Vagina (tissue), 2 donors: Measurements from ENCODE around the gene ACOXL. TPM values are rescaled to one million over a fixed set of nuclear protein-coding genes. Genes with fewer than 3 reads are reported as not detected.
A peak's percentile ranks its signal among the peaks of the same experiment; 100 is the strongest.
"Not testable (repeated sequence)": the region's sequence is repeated elsewhere in the genome, so short reads cannot be mapped to it uniquely, and the experiment has no call there.

Experiments
- DNase-seq, 2 donors: peaks; one replicate each; pipeline ENCODE4 v3.0.0-alpha.2; 2017; ENCODE audit errors: extremely low spot score in 2 of 2
- H3K27ac ChIP-seq: fragments of 200-600 bp; sonication (generic); one replicate; pipeline ENCODE4 v1.5.1; 2019
- H3K27me3 ChIP-seq: fragments of 200-600 bp; sonication (generic); one replicate; pipeline ENCODE4 v1.5.1; 2019
- H3K36me3 ChIP-seq, 2 donors: fragments of 200-600 bp; sonication (generic); one replicate each; pipeline ENCODE4 v1.5.1; 2017 to 2019
- H3K4me1 ChIP-seq: fragments of 200-600 bp; sonication (generic); one replicate; pipeline ENCODE4 v1.5.1; 2019
- H3K4me3 ChIP-seq, 2 donors: fragments of 200-600 bp; sonication (generic); 1 replicate in 1 of 2; 2 replicates in 1 of 2; pipeline ENCODE4 v1.5.1; 2016 to 2019
- H3K9me3 ChIP-seq: fragments of 200-600 bp; sonication (generic); one replicate; pipeline ENCODE4 v1.5.1; 2019
- POLR2A ChIP-seq, 2 donors: fragments of 450-650 bp; IDR thresholded peaks; one replicate each; pipeline ENCODE4 v1.6.1; 2017; ENCODE audit warnings: antibody characterized with exemption in 2 of 2, mild to moderate bottlenecking in 2 of 2, moderate library complexity in 2 of 2
- POLR2AphosphoS5 ChIP-seq, 2 donors: sonication (generic); formaldehyde crosslinking; IDR thresholded peaks; one replicate each; pipeline ENCODE4 v1.9.0; 2017; ENCODE audit warnings: antibody characterized with exemption in 2 of 2, mild to moderate bottlenecking in 2 of 2, low read depth in 1 of 2; ENCODE audit not compliant: insufficient read depth in 1 of 2
- intact Hi-C: fragments of 100-400 bp; cut with DNase I; formaldehyde crosslinking; loops from one replicate; pipeline ENCODE4 v1.15.1; 2023
- total RNA-seq: library from RNA; depleted of rRNA; stranded (reverse); fragments of >200 nt; gene quantifications from one replicate; pipeline ENCODE4 v1.2.3, GENCODE V29; 2016
- TF ChIP-seq, protein P1 (sequence below), 3 experiments: fragments of 450-650 bp in 2 of 3; fragments of 200-600 bp in 1 of 3; sonication (generic) in 1 of 3; IDR thresholded peaks; one replicate each; pipeline ENCODE4 v1.5.1; 2017 to 2019; ENCODE audit warnings: antibody characterized with exemption in 3 of 3, mild to moderate bottlenecking in 2 of 3, moderate library complexity in 2 of 3

The ACOXL gene
- total RNA-seq, 1 donor from 2014 or later = not detected

DNA sequence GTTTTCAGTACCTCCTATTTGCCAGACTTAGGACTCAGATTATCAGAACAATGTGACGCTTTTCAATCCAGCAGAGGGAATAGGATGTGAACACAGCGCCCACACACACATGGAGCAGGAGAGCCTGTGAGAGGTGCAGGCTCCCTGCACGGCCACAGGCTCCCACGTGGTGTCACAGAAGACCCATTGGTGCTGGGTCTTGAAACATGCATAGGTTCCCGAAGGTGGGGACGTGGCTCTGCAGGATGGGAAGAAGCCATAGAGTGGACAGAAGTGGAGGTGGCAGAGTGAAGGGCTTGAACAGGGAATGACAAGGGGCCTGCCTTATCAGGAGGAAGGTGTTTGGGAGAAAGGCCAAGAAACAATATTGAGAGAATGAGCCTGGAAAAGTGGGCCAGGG is 309.9 kb downstream of the ACOXL start:
- peak in 1 of 2 donors; percentile 61 for DNase-seq
- TF ChIP-seq, protein P1, sequence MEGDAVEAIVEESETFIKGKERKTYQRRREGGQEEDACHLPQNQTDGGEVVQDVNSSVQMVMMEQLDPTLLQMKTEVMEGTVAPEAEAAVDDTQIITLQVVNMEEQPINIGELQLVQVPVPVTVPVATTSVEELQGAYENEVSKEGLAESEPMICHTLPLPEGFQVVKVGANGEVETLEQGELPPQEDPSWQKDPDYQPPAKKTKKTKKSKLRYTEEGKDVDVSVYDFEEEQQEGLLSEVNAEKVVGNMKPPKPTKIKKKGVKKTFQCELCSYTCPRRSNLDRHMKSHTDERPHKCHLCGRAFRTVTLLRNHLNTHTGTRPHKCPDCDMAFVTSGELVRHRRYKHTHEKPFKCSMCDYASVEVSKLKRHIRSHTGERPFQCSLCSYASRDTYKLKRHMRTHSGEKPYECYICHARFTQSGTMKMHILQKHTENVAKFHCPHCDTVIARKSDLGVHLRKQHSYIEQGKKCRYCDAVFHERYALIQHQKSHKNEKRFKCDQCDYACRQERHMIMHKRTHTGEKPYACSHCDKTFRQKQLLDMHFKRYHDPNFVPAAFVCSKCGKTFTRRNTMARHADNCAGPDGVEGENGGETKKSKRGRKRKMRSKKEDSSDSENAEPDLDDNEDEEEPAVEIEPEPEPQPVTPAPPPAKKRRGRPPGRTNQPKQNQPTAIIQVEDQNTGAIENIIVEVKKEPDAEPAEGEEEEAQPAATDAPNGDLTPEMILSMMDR (IDR thresholded peaks at IDR 0.05) = no peak
- TF ChIP-seq POLR2AphosphoS5 (IDR thresholded peaks at IDR 0.05; ENCODE audit: insufficient read depth in 1 of 2, low read depth in 1 of 2) (no peak), POLR2A (IDR thresholded peaks at IDR 0.05) (no peak)
- intact Hi-C loops = no loop called here

DNA sequence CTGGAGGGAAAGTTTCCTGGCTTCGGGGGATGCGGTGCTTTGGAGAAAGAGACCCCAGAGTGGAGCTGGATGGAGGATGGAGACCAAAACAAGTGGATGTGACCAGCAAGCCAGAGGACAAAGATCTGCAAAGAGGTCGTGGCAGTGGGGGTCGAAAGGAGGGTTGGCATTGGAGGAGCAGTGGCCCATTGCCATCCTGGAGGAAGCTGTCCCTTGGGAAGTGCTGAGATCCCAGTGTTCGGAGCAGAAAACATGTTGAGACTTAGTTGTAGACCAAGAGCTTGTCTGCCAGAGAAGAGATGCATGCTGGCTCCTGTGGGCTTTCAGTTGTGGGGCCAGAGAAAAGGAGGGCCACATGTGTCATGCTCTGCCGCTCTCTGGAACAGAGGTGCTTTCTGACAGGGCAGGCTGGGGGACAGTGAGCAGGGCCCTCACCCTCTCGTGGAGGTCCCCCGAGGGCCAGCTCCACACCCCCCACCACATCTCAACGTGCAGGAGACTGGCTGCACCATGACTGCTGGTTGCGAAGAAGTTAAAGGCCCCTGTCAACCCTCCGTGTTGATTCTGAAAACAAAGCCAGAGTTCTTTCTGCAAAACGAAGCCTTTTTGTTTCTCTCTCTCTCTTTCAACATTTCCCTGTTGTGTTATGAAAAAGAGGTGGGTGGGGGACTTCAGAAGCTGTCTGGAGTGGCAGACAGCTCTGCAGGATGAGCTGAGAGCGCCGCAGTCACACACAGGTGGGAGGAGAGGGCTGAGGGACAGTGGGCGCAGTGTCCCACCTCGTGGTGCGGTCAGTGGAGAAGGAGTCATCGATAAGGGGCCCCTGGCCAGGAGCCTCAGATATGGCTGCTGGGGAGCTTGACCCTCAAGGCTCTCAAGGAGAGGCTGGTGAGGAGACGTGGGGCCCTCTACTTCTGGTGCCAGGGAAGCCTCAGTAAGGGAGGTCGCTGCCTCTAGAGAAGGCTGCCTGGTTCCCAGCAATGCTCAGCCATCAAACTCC is 310.7 kb downstream of the ACOXL start:
- no peaks in the 10 kb centered on the region for H3K36me3 ChIP-seq
- intact Hi-C loops = no loop called here
- H3K4me1 ChIP-seq = no peaks in the 10 kb centered on the region
- H3K27ac ChIP-seq = no peak overlapping the region
- TF ChIP-seq POLR2A (IDR thresholded peaks at IDR 0.05) (no peak), POLR2AphosphoS5 (IDR thresholded peaks at IDR 0.05; ENCODE audit: insufficient read depth in 1 of 2, low read depth in 1 of 2) (no peak)
- TF ChIP-seq, protein P1 (IDR thresholded peaks at IDR 0.05) = no peak
- no peaks in the 10 kb centered on the region for H3K9me3 ChIP-seq
- no peak overlapping the region for H3K4me3 ChIP-seq
- DNase-seq = peak; percentile 82 to 91
- no peaks in the 10 kb centered on the region for H3K27me3 ChIP-seq

More for the DNA sequence above, 309.9 kb downstream of the ACOXL start:
- no peaks in the 10 kb centered on the region for H3K4me1 ChIP-seq
- H3K9me3 ChIP-seq = no peaks in the 10 kb centered on the region
- no peaks in the 10 kb centered on the region for H3K27me3 ChIP-seq
- no peak overlapping the region for H3K4me3 ChIP-seq
- H3K36me3 ChIP-seq = no peaks in the 10 kb centered on the region
- H3K27ac ChIP-seq = no peak overlapping the region

DNA sequence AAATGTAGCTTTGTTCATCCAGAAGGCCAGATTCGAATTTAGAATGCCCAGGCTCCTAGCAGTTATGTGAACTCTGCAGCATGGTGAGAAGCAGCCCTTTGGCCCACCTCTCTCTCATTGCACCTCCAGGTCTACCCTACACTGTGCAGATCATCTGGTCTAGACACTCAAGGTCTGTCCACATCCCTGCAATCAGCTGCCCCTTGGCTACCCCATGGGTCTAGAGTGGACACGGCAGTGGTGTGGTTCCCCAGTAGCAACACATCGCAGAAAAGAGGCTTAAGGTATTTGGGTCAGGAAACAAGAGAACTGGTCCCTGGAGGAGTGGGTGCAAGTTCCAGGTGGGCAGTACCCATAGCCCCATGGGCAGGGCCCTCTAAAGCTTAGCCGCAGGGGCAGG is 311.7 kb downstream of the ACOXL start:
- peak in 1 of 2 donors; percentile 67 for DNase-seq
- intact Hi-C loops = no loop called here
- Histone ChIP-seq H3K4me3 (no peak overlapping the region), H3K36me3 (no peaks in the 10 kb centered on the region), H3K9me3 (no peaks in the 10 kb centered on the region), H3K4me1 (no peaks in the 10 kb centered on the region), H3K27me3 (no peaks in the 10 kb centered on the region), H3K27ac (no peak overlapping the region)
- TF ChIP-seq POLR2AphosphoS5 (IDR thresholded peaks at IDR 0.05; ENCODE audit: insufficient read depth in 1 of 2, low read depth in 1 of 2) (no peak), POLR2A (IDR thresholded peaks at IDR 0.05) (no peak)
- TF ChIP-seq, protein P1 (IDR thresholded peaks at IDR 0.05) = no peak

DNA sequence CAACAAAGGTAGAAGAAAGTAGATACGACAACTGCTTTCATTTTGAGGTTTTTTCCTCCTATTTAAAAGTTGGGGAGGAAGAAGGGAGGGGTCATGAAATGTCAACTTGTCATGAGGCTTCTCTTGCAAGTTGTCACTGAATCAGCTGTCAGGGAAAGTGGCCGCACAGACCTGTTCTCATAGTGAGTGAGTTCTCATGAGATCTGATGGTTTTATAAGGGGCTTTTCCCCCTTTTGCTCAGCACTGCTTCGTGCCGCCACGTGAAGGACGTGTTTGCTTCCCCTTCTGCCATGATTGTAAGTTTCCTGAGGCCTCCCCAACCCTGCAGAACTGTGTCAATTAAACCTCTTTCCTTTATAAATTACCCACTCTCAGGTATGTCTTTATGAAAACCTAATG is 312.9 kb downstream of the ACOXL start:
- H3K27me3 ChIP-seq, H3K27ac ChIP-seq, DNase-seq, intact Hi-C loops, H3K4me3 ChIP-seq, H3K9me3 ChIP-seq, H3K36me3 ChIP-seq, H3K4me1 ChIP-seq: not testable (repeated sequence)

DNA sequence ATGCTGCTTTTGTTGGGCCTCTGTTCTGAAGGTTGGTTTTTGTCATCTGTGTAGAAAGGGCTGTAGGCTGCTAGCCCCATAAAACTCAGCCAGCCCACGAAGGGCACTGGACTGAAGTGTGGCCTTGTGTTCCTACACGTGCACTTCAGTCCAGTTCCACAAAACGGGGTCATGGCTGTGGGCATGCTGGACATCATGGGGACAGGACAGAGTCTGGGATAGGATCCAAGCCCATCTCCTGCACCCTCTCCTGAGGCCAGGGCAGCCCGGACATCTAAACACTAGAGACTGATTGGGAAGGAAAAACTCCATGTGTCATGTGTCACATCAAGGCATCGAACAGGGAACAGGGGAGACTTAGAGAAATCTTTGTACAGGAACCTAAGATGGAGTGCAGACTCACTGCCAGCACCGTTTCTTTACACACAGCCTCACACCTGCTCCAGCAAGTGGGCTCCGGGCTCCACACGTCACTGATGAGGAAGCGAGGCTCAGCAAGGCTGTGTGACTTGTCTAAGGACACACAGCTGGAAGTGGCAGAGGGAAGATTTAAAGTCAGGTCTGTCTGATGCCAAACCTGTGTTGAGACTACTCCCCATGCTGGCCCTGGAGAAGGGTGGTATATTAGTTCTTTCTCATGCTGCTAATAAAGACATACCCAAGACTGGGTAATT is 313.5 kb downstream of the ACOXL start:
- Histone ChIP-seq H3K4me3 (no peak overlapping the region), H3K27ac (no peak overlapping the region), H3K4me1 (no peaks in the 10 kb centered on the region), H3K36me3 (no peaks in the 10 kb centered on the region), H3K27me3 (no peaks in the 10 kb centered on the region), H3K9me3 (no peaks in the 10 kb centered on the region)
- no peak for TF ChIP-seq POLR2AphosphoS5 (IDR thresholded peaks at IDR 0.05; ENCODE audit: insufficient read depth in 1 of 2, low read depth in 1 of 2)
- TF ChIP-seq, protein P1 (IDR thresholded peaks at IDR 0.05) = no peak
- no peak for TF ChIP-seq POLR2A (IDR thresholded peaks at IDR 0.05)
- peak in 1 of 2 donors; percentile 88 for DNase-seq
- intact Hi-C loops = no loop called here
